WERI-Rb-1 (cell line): ENCODE results near the gene PALD1.

Experiments
- DNase-seq: peaks from one replicate; pipeline ENCODE4 v3.0.0-alpha.2; 2020
- H3K27ac ChIP-seq: fragments of 250-450 bp; sonication (Bioruptor Pico); 2 replicates; pipeline ENCODE4 v1.5.1; 2020; ENCODE audit warnings: mild to moderate bottlenecking, moderate library complexity
- H3K27me3 ChIP-seq: fragments of 250-450 bp; sonication (Bioruptor Pico); 2 replicates; pipeline ENCODE4 v1.5.1; 2021; ENCODE audit warnings: mild to moderate bottlenecking, low read depth, moderate library complexity; ENCODE audit not compliant: insufficient read depth, severe bottlenecking
- H3K36me3 ChIP-seq: fragments of 250-450 bp; sonication (Bioruptor Pico); 2 replicates; pipeline ENCODE4 v1.5.1; 2020; ENCODE audit warnings: mild to moderate bottlenecking, moderate library complexity
- H3K4me3 ChIP-seq: 2 replicates; pipeline ENCODE4 v1.5.1; 2011; ENCODE audit warnings: low read depth, mild to moderate bottlenecking, control low read depth, low read length
- H3K9me3 ChIP-seq: fragments of 250-450 bp; sonication (Bioruptor Pico); 2 replicates; pipeline ENCODE4 v1.5.1; 2021; ENCODE audit warnings: mild to moderate bottlenecking, moderate library complexity; ENCODE audit not compliant: severe bottlenecking
- TF ChIP-seq, protein P1 (sequence below): IDR thresholded peaks from 2 replicates; pipeline ENCODE4 v1.5.1; 2011; ENCODE audit warnings: low read depth, mild to moderate bottlenecking, control low read depth, inconsistent platforms, low read length

Gene PALD1

GRCh38 chr10:70582793-70583668, 104.5 kb downstream of the PALD1 start:
- TF ChIP-seq, protein P1, sequence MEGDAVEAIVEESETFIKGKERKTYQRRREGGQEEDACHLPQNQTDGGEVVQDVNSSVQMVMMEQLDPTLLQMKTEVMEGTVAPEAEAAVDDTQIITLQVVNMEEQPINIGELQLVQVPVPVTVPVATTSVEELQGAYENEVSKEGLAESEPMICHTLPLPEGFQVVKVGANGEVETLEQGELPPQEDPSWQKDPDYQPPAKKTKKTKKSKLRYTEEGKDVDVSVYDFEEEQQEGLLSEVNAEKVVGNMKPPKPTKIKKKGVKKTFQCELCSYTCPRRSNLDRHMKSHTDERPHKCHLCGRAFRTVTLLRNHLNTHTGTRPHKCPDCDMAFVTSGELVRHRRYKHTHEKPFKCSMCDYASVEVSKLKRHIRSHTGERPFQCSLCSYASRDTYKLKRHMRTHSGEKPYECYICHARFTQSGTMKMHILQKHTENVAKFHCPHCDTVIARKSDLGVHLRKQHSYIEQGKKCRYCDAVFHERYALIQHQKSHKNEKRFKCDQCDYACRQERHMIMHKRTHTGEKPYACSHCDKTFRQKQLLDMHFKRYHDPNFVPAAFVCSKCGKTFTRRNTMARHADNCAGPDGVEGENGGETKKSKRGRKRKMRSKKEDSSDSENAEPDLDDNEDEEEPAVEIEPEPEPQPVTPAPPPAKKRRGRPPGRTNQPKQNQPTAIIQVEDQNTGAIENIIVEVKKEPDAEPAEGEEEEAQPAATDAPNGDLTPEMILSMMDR: no peak
- no peaks in the 10 kb centered on the region for H3K36me3 ChIP-seq
- H3K27ac ChIP-seq: no peak overlapping the region
- H3K27me3 ChIP-seq: no peaks in the 10 kb centered on the region
- no peak overlapping the region for H3K4me3 ChIP-seq
- no peak for DNase-seq
- H3K9me3 ChIP-seq: no peaks in the 10 kb centered on the region

GRCh38 chr10:70583669-70584037, 105.1 kb downstream of the PALD1 start:
- no peaks in the 10 kb centered on the region for H3K9me3 ChIP-seq
- no peak overlapping the region for H3K4me3 ChIP-seq
- H3K27me3 ChIP-seq: no peaks in the 10 kb centered on the region
- no peaks in the 10 kb centered on the region for H3K36me3 ChIP-seq
- TF ChIP-seq, protein P1: no peak
- DNase-seq: no peak
- H3K27ac ChIP-seq: no peak overlapping the region

DNA sequence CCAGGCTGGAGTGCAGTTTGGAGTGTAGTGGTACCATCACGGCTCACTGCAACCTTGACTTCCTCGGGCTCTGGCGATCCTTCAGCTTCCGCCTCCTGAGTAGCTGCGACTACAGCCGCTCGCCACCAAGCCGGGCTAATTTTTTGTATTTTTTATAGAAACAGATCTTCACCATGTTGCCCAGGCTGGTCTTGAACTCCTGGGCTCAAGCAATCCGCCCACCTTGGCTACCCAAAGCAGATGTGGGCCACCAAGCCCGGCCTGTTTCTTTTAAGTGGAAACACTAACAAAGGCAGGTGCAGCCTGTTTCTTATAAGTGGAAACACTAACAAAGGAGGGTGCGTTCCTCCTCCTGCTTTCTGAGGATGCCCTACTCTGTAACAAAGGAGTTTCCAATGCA, 105.8 kb downstream of the PALD1 start:
- H3K36me3 ChIP-seq: no peaks in the 10 kb centered on the region
- H3K27ac ChIP-seq: peak overlapping the region; percentile 36
- no peaks in the 10 kb centered on the region for H3K27me3 ChIP-seq
- H3K4me3 ChIP-seq: no peak overlapping the region
- TF ChIP-seq, protein P1: no peak
- DNase-seq: no peak
- no peaks in the 10 kb centered on the region for H3K9me3 ChIP-seq

DNA sequence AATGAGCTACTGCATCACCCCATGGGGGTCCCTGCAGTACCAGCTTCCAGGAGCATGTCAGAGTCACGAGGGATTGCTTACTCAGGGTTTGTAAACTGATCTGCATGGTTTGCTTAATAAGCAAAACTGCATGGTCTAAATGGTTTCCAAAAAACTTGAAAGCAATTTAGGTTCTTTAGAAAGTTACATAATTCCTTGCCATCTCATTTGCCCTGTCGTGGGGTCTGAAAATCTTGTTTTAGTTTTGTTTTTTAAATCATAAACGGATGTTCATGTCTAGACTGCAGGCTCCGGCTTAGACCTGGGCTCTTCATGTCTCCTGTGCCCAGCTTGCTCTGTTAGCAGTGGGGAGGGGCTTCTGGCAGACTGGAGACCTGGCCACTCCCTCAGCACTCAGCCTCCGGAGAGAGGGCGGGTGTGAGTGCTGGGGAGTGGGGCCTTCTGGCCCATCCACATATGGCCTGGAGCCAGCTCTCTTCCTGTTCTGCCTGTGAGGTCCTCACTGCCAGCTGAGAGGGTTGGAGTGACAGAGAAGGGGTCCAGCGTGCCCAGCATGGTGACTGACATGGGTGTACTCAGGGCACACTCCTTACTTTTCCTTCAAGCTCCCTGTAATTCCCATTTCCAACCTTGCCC, 106.5 kb downstream of the PALD1 start:
- peak; percentile 92 for DNase-seq
- Histone ChIP-seq H3K4me3 (no peak overlapping the region), H3K27ac (peak overlapping the region; percentile 36)

DNA sequence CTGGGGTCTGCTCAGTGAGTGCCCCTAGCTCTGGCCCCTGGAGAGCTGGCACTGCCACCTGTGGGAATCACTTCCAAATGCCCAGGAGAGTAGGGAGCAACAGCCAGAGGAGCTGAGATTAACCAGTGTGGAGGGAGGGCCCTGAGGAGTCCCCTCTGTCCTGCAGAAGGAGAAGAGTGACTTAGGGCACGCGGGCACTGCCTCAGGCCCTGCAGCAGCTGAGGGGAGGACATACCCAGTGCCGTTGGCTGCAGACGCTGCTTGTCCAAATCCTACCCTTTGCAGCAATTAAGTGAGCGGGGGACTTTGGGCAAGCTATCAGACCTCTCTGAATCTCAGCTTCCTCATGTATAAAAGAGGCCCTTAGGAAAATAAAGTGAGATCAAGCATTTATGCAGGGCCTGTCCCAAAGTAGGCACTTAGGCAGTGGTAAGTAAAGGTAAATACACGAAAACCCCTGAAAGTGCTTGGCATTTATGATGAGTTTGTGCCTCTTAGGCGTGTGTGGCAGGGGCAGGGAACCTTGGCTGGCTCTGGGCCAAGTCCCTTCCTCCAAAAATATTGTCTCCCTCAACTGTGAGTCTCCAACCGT, 107.1 kb downstream of the PALD1 start:
- peak; percentile 5 for DNase-seq
- Histone ChIP-seq H3K4me3 (no peak overlapping the region), H3K27me3 (no peaks in the 10 kb centered on the region), H3K9me3 (no peaks in the 10 kb centered on the region), H3K27ac (0 out of 2 replicates have a peak overlapping the region, but pooled peaks have one; percentile 22), H3K36me3 (no peaks in the 10 kb centered on the region)
- TF ChIP-seq, protein P1: no peak

More for the DNA sequence above, 106.5 kb downstream of the PALD1 start:
- TF ChIP-seq, protein P1: no peak
- no peaks in the 10 kb centered on the region for H3K9me3 ChIP-seq
- H3K36me3 ChIP-seq: no peaks in the 10 kb centered on the region
- no peaks in the 10 kb centered on the region for H3K27me3 ChIP-seq
